Caco-2 (cell line): Measurements from ENCODE around the gene CAMSAP3. TPM values are rescaled to one million over a fixed set of nuclear protein-coding genes. Genes with fewer than 3 reads are reported as not detected.

Experiments used
- BruUV-seq: library from RNA; stranded (reverse); fragments of 400-500 nt; replicated peaks from 2 replicates; lab custom pipeline; 2021; lab: Mats Ljungman, UMichigan
- CTCF ChIA-PET: fragments of 300-600 bp; sonication (Branson Sonifier 250); formaldehyde crosslinking; loops from one replicate; lab custom pipeline; 2022; ENCODE audit warnings: antibody characterized with exemption; lab: Charles Lee
- POLR2A ChIA-PET: fragments of 300-600 bp; sonication (Branson Sonifier 250); formaldehyde crosslinking; loops from one replicate; lab custom pipeline; 2022; ENCODE audit warnings: antibody characterized with exemption; lab: Charles Lee
- DNase-seq, 2 experiments: peaks; one replicate each; pipeline versions ENCODE4 v3.0.0 to v3.0.0-alpha.2; 2020 to 2022
- H3K27me3 ChIP-seq: replicated peaks from 2 replicates; pipeline ENCODE4 v1.6.0; 2011; ENCODE audit warnings: low read length; ENCODE audit not compliant: control insufficient read depth, insufficient read depth
- H3K36me3 ChIP-seq: 2 replicates; pipeline ENCODE4 v1.5.1; 2011; ENCODE audit warnings: low read length; ENCODE audit not compliant: control insufficient read depth, insufficient read depth
- H3K4me1 ChIP-seq: fragments of 250-450 bp; sonication (Bioruptor Pico); 2 replicates; pipeline ENCODE4 v1.5.1; 2020; ENCODE audit warnings: mild to moderate bottlenecking
- H3K4me3 ChIP-seq: 2 replicates; pipeline ENCODE4 v1.5.1; 2011; ENCODE audit warnings: low read depth, mild to moderate bottlenecking, control low read depth, low read length
- H3K9me3 ChIP-seq: fragments of 250-450 bp; sonication (Bioruptor Pico); 2 replicates; pipeline ENCODE4 v1.5.1; 2020; ENCODE audit warnings: mild to moderate bottlenecking, moderate library complexity
- H3K27ac Mint-ChIP-seq: one replicate; pipeline ENCODE4 v1.8.0; 2022; ENCODE audit warnings: mixed read lengths; ENCODE audit not compliant: unreplicated experiment
- H3K27me3 Mint-ChIP-seq: one replicate; pipeline ENCODE4 v1.8.0; 2022; ENCODE audit warnings: mixed read lengths; ENCODE audit not compliant: insufficient read depth, unreplicated experiment
- H3K36me3 Mint-ChIP-seq: one replicate; pipeline ENCODE4 v1.8.0; 2022; ENCODE audit warnings: mild to moderate bottlenecking, mixed read lengths; ENCODE audit not compliant: insufficient read depth, unreplicated experiment
- H3K4me1 Mint-ChIP-seq: one replicate; pipeline ENCODE4 v1.8.0; 2022; ENCODE audit warnings: low read depth, mixed read lengths; ENCODE audit not compliant: unreplicated experiment
- H3K4me3 Mint-ChIP-seq: one replicate; pipeline ENCODE4 v1.8.0; 2022; ENCODE audit warnings: mild to moderate bottlenecking, moderate library complexity, mixed read lengths; ENCODE audit not compliant: unreplicated experiment
- H3K9me3 Mint-ChIP-seq: one replicate; pipeline ENCODE4 v1.8.0; 2022; ENCODE audit warnings: mixed read lengths; ENCODE audit not compliant: unreplicated experiment
- CTCF ChIP-seq, 2 experiments: fragments of 200-600 bp in 1 of 2; IDR thresholded peaks; 1 replicate in 1 of 2; 2 replicates in 1 of 2; pipeline versions ENCODE4 v1.5.1 to v1.8.0; 2011 to 2022; ENCODE audit warnings: antibody characterized with exemption in 1 of 2, control low read depth in 1 of 2, inconsistent platforms in 1 of 2, low read depth in 1 of 2, low read length in 1 of 2, mild to moderate bottlenecking in 1 of 2, moderate library complexity in 1 of 2; ENCODE audit not compliant: insufficient read depth in 1 of 2, severe bottlenecking in 1 of 2, unreplicated experiment in 1 of 2
- intact Hi-C: fragments of 100-400 bp; cut with micrococcal nuclease; formaldehyde crosslinking; loops from one replicate; pipeline ENCODE4 v1.10.0; 2022; ENCODE audit not compliant: unreplicated experiment
- total RNA-seq: library from RNA; stranded (reverse); gene quantifications from 2 replicates; pipeline ENCODE4 v1.2.3, GENCODE V29; 2022

The CAMSAP3 gene
- total RNA-seq, 1 experiment from 2014 or later: 60.5 TPM

GRCh38 chr19:7638802-7639465 is 43.3 kb downstream of the CAMSAP3 start:
- Histone ChIP-seq H3K36me3 (peaks cover 2% of the 10 kb centered on the region), H3K4me1 (peaks cover 7% of the 10 kb centered on the region), H3K4me3 (no peak overlapping the region), H3K9me3 (no peaks in the 10 kb centered on the region), H3K27me3 (no peaks in the 10 kb centered on the region)
- no TSS peak for BruUV-seq
- H3K4me3 Mint-ChIP-seq: no peak overlapping the region
- no peak for TF ChIP-seq CTCF (IDR thresholded peaks at IDR 0.05; ENCODE audit: insufficient read depth in 1 of 2, low read depth in 1 of 2, low read length in 1 of 2, severe bottlenecking in 1 of 2, unreplicated experiment in 1 of 2)
- POLR2A ChIA-PET: no interaction called here
- H3K9me3 Mint-ChIP-seq: peaks cover 9% of the 10 kb centered on the region
- peaks cover 22% of the 10 kb centered on the region for H3K36me3 Mint-ChIP-seq
- no peak for DNase-seq
- CTCF ChIA-PET: no interaction called here
- H3K27ac Mint-ChIP-seq: no peak overlapping the region
- no peaks in the 10 kb centered on the region for H3K27me3 Mint-ChIP-seq
- intact Hi-C loops: no loop called here
- no peaks in the 10 kb centered on the region for H3K4me1 Mint-ChIP-seq

- peaks cover 9% of the 10 kb centered on the region for H3K9me3 Mint-ChIP-seq
- Histone ChIP-seq H3K9me3 (no peaks in the 10 kb centered on the region), H3K36me3 (peaks cover 2% of the 10 kb centered on the region), H3K4me1 (peaks cover 7% of the 10 kb centered on the region), H3K27me3 (no peaks in the 10 kb centered on the region), H3K4me3 (no peak overlapping the region)
- H3K36me3 Mint-ChIP-seq: peaks cover 30% of the 10 kb centered on the region
- ChIA-PET CTCF (no interaction called here), POLR2A (no interaction called here)
- intact Hi-C loops: no loop called here
- no peak overlapping the region for H3K27ac Mint-ChIP-seq
- H3K4me1 Mint-ChIP-seq: no peaks in the 10 kb centered on the region
- no peak for DNase-seq
- BruUV-seq: no TSS peak
- peak overlapping the region; percentile 2 for H3K4me3 Mint-ChIP-seq
- TF ChIP-seq CTCF (IDR thresholded peaks at IDR 0.05; ENCODE audit: insufficient read depth in 1 of 2, low read depth in 1 of 2, low read length in 1 of 2, severe bottlenecking in 1 of 2, unreplicated experiment in 1 of 2): no peak
- no peaks in the 10 kb centered on the region for H3K27me3 Mint-ChIP-seq
These were observed 44.2 kb downstream of the CAMSAP3 start for GRCh38 chr19:7639863-7640348.

- BruUV-seq: no TSS peak
- H3K36me3 ChIP-seq: peaks cover 2% of the 10 kb centered on the region
- H3K4me3 Mint-ChIP-seq: no peak overlapping the region
- no peak overlapping the region for H3K4me3 ChIP-seq
- H3K27ac Mint-ChIP-seq: no peak overlapping the region
- ChIA-PET CTCF (interaction anchor here (1.4 to 1.5 kb wide), 2 partner anchors 40 to 72 kb away, joined by 5 to 6 read pairs; partner anchors contain the start of gene TRAPPC5), POLR2A (interaction anchor here (0.6 to 0.8 kb wide), 2 partner anchors 40 to 159 kb away, joined by 3 read pairs; partner anchors contain the start of gene TRAPPC5)
- no peaks in the 10 kb centered on the region for H3K27me3 Mint-ChIP-seq
- intact Hi-C loops: no loop called here
- peaks cover 9% of the 10 kb centered on the region for H3K9me3 Mint-ChIP-seq
- H3K4me1 Mint-ChIP-seq: no peaks in the 10 kb centered on the region
- H3K4me1 ChIP-seq: peaks cover 7% of the 10 kb centered on the region
- H3K9me3 ChIP-seq: no peaks in the 10 kb centered on the region
- H3K27me3 ChIP-seq: no peaks in the 10 kb centered on the region
- no peak for TF ChIP-seq CTCF (IDR thresholded peaks at IDR 0.05; ENCODE audit: insufficient read depth in 1 of 2, low read depth in 1 of 2, low read length in 1 of 2, severe bottlenecking in 1 of 2, unreplicated experiment in 1 of 2)
- H3K36me3 Mint-ChIP-seq: peaks cover 25% of the 10 kb centered on the region
- no peak for DNase-seq
These were observed 45.1 kb downstream of the CAMSAP3 start for GRCh38 chr19:7640803-7641202.
